GM21423 (cell line): ENCODE data around the gene KIF4A.
"Not testable (repeated sequence)": the region's sequence is repeated elsewhere in the genome, so short reads cannot be mapped to it uniquely, and the experiment has no call there.

ENCODE experiments used
- ATAC-seq: cut with Tn5 transposase; IDR thresholded peaks from one replicate; pipeline ENCODE4 v1.9.1; 2021; ENCODE audit warnings: mild to moderate bottlenecking, moderate library complexity; ENCODE audit not compliant: unreplicated experiment

Gene KIF4A

GRCh38 chrX:70289168-70289792, 624 bp upstream of the KIF4A start:
- ATAC-seq, result peak; percentile 5

GRCh38 chrX:70292788-70293187, 2.9 kb downstream of the KIF4A start:
- no peak for ATAC-seq

GRCh38 chrX:70293621-70294020, 3.7 kb downstream of the KIF4A start:
- ATAC-seq, result no peak

GRCh38 chrX:70301716-70302115, 11.8 kb downstream of the KIF4A start:
- no peak for ATAC-seq

GRCh38 chrX:70313503-70313902, 23.6 kb downstream of the KIF4A start:
- ATAC-seq, result no peak

- no peak for ATAC-seq
Observed at GRCh38 chrX:70322784-70323183, 32.9 kb downstream of the KIF4A start.

GRCh38 chrX:70323628-70324027, 33.7 kb downstream of the KIF4A start:
- ATAC-seq, result not testable (repeated sequence)

- ATAC-seq, result no peak
Observed at GRCh38 chrX:70324326-70324725, 34.4 kb downstream of the KIF4A start.

GRCh38 chrX:70331161-70331560, 41.3 kb downstream of the KIF4A start:
- no peak for ATAC-seq

- no peak for ATAC-seq
Observed at GRCh38 chrX:70332600-70332999, 42.7 kb downstream of the KIF4A start.

GRCh38 chrX:70336767-70337166, 46.9 kb downstream of the KIF4A start:
- peak; percentile 100 for ATAC-seq

- ATAC-seq, result no peak
Observed at GRCh38 chrX:70338290-70338689, 48.4 kb downstream of the KIF4A start.

- ATAC-seq, result no peak
Observed at GRCh38 chrX:70343435-70343834, 53.5 kb downstream of the KIF4A start.

- no peak for ATAC-seq
Observed at GRCh38 chrX:70346418-70347070, 56.6 kb downstream of the KIF4A start.

- not testable (repeated sequence) for ATAC-seq
Observed at GRCh38 chrX:70348825-70349224, 58.9 kb downstream of the KIF4A start.

GRCh38 chrX:70349367-70350125, 59.6 kb downstream of the KIF4A start:
- ATAC-seq, result not testable (repeated sequence)

- no peak for ATAC-seq
Observed at GRCh38 chrX:70352496-70352895, 62.6 kb downstream of the KIF4A start.

GRCh38 chrX:70353514-70353913, 63.6 kb downstream of the KIF4A start:
- no peak for ATAC-seq

GRCh38 chrX:70354716-70355115, 64.8 kb downstream of the KIF4A start:
- no peak for ATAC-seq

GRCh38 chrX:70359458-70359857, 69.6 kb downstream of the KIF4A start:
- no peak for ATAC-seq

- no peak for ATAC-seq
Observed at GRCh38 chrX:70360366-70360765, 70.5 kb downstream of the KIF4A start.

GRCh38 chrX:70368731-70369130, 78.8 kb downstream of the KIF4A start:
- not testable (repeated sequence) for ATAC-seq
